Right lobe of liver (tissue), 4 donors: Measurements from ENCODE around the gene SRSF1.

Experiments
- CTCF ChIP-seq, 4 donors: fragments of 200-600 bp in 3 of 4; fragments of 450-650 bp in 1 of 4; IDR thresholded peaks; one replicate each; pipeline versions ENCODE4 v1.5.1 to v1.8.0; 2016 to 2022; ENCODE audit warnings: antibody characterized with exemption in 4 of 4, mild to moderate bottlenecking in 2 of 4
- POLR2A ChIP-seq: fragments of 450-650 bp; IDR thresholded peaks from one replicate; pipeline ENCODE4 v1.6.1; 2017; ENCODE audit warnings: antibody characterized with exemption, mild to moderate bottlenecking
- donor health status: DM: no; HTN: no; CAD: no.
- donor health status: DM: no; HTN: no; CAD: no.
- donor health status: DM: no; HTN: yes; CAD: no.

- TF ChIP-seq CTCF (IDR thresholded peaks at IDR 0.05) (no peak), POLR2A (no peak)
These were observed 8.0 kb downstream of the SRSF1 start for GRCh38 chr17:57999010-57999495.
